Bronchial epithelial cell (primary cell): Measurements from ENCODE around the gene TECPR2. TPM values are rescaled to one million over a fixed set of nuclear protein-coding genes. Genes with fewer than 3 reads are reported as not detected.
A peak's percentile ranks its signal among the peaks of the same experiment; 100 is the strongest.

Experiments
- DNase-seq: peaks from one replicate; pipeline ENCODE4 v3.0.0-alpha.2; 2010; ENCODE audit warnings: low read depth
- FAIRE-seq: peaks from 2 replicates; lab custom pipeline; 2011; peaks lifted over from hg19 to GRCh38; lab: Jason Lieb, UNC
- H3K27me3 ChIP-seq: 2 replicates; pipeline ENCODE4 v1.5.1; 2011; ENCODE audit warnings: low read length; ENCODE audit not compliant: control insufficient read depth, insufficient read depth
- H3K36me3 ChIP-seq: 2 replicates; pipeline ENCODE4 v1.5.1; 2011; ENCODE audit warnings: low read length; ENCODE audit not compliant: control insufficient read depth, insufficient read depth
- H3K4me3 ChIP-seq: 2 replicates; pipeline ENCODE4 v1.5.1; 2011; ENCODE audit warnings: mild to moderate bottlenecking, low read depth, low read length, control low read depth
- CTCF ChIP-seq: IDR thresholded peaks from 2 replicates; pipeline ENCODE4 v1.5.1; 2011; ENCODE audit warnings: mild to moderate bottlenecking, moderate library complexity, low read length, control low read depth, inconsistent platforms; ENCODE audit not compliant: insufficient read depth, severe bottlenecking
- total RNA-seq: library from RNA; depleted of rRNA; stranded (reverse); fragments of >200 nt; gene quantifications from 2 replicates; pipeline ENCODE4 v1.2.1, GENCODE V29; 2014

TECPR2 gene
- total RNA-seq, 1 donor from 2014 or later: 4.7 TPM

- peak; percentile 23 for FAIRE-seq
These were observed 55.6 kb downstream of the TECPR2 start for GRCh38 chr14:102418169-102418852.

GRCh38 chr14:102418853-102419240 lies 56.1 kb downstream of the TECPR2 start:
- TF ChIP-seq CTCF: no peak
- no peak overlapping the region for H3K4me3 ChIP-seq
- no peak for DNase-seq
- no peak for FAIRE-seq
- H3K36me3 ChIP-seq: peaks cover 5% of the 10 kb centered on the region
- no peaks in the 10 kb centered on the region for H3K27me3 ChIP-seq

More at GRCh38 chr14:102418169-102418852, 55.6 kb downstream of the TECPR2 start:
- Histone ChIP-seq H3K36me3 (peaks cover 5% of the 10 kb centered on the region), H3K27me3 (no peaks in the 10 kb centered on the region), H3K4me3 (no peak overlapping the region)
- TF ChIP-seq CTCF: no peak
- DNase-seq: no peak

GRCh38 chr14:102419276-102419675 lies 56.5 kb downstream of the TECPR2 start:
- Histone ChIP-seq H3K4me3 (no peak overlapping the region), H3K36me3 (peaks cover 5% of the 10 kb centered on the region), H3K27me3 (no peaks in the 10 kb centered on the region)
- no peak for DNase-seq
- no peak for TF ChIP-seq CTCF
- FAIRE-seq: no peak

GRCh38 chr14:102419716-102420115 lies 57.0 kb downstream of the TECPR2 start:
- TF ChIP-seq CTCF: no peak
- FAIRE-seq: no peak
- Histone ChIP-seq H3K27me3 (no peaks in the 10 kb centered on the region), H3K4me3 (no peak overlapping the region), H3K36me3 (peaks cover 3% of the 10 kb centered on the region)
- no peak for DNase-seq

GRCh38 chr14:102421411-102422057 lies 58.8 kb downstream of the TECPR2 start:
- DNase-seq (no peak), FAIRE-seq (no peak)
- Histone ChIP-seq H3K27me3 (no peaks in the 10 kb centered on the region), H3K4me3 (no peak overlapping the region), H3K36me3 (peaks cover 3% of the 10 kb centered on the region)
- no peak for TF ChIP-seq CTCF
